ENCODE data around the gene RMDN2.

RMDN2 gene

GRCh38 chr2:37911296-37911873 is 13.7 kb upstream of the RMDN2 start:
- Histone ChIP-seq H3K27ac (no peak overlapping the region), H3K4me3 (no peak overlapping the region)
- TF ChIP-seq CTCF (IDR thresholded peaks at IDR 0.05) = no peak
- no peak for DNase-seq (ENCODE audit: low spot score)

GRCh38 chr2:37912056-37912455 is 13.0 kb upstream of the RMDN2 start:
- Histone ChIP-seq H3K27ac (no peak overlapping the region), H3K4me3 (no peak overlapping the region)
- DNase-seq (ENCODE audit: low spot score) = no peak
- no peak for TF ChIP-seq CTCF (IDR thresholded peaks at IDR 0.05)

- H3K4me3 ChIP-seq = no peak overlapping the region
- no peak overlapping the region for H3K27ac ChIP-seq
- no peak for TF ChIP-seq CTCF (IDR thresholded peaks at IDR 0.05)
- DNase-seq (ENCODE audit: low spot score) = no peak
Observed at GRCh38 chr2:37912616-37913015, 12.5 kb upstream of the RMDN2 start.

GRCh38 chr2:37914340-37914739 is 10.7 kb upstream of the RMDN2 start:
- no peak for DNase-seq (ENCODE audit: low spot score)
- Histone ChIP-seq H3K4me3 (no peak overlapping the region), H3K27ac (no peak overlapping the region)
- no peak for TF ChIP-seq CTCF (IDR thresholded peaks at IDR 0.05)

- no peak for TF ChIP-seq CTCF (IDR thresholded peaks at IDR 0.05)
- DNase-seq (ENCODE audit: low spot score) = no peak
- Histone ChIP-seq H3K4me3 (no peak overlapping the region), H3K27ac (no peak overlapping the region)
Observed at GRCh38 chr2:37915773-37916172, 9.3 kb upstream of the RMDN2 start.

- Histone ChIP-seq H3K4me3 (no peak overlapping the region), H3K27ac (no peak overlapping the region)
- TF ChIP-seq CTCF (IDR thresholded peaks at IDR 0.05) = no peak
- no peak for DNase-seq (ENCODE audit: low spot score)
Observed at GRCh38 chr2:37916512-37917082, 8.5 kb upstream of the RMDN2 start.
